IMR-90 (cell line): ENCODE data around the gene NSD2. TPM values are rescaled to one million over a fixed set of nuclear protein-coding genes. Genes with fewer than 3 reads are reported as not detected.

ENCODE experiments used
- ATAC-seq: fragments of 200-7000 bp; cut with Tn5 transposase; 2 replicates; pipeline ENCODE4 v1.9.1; 2020; ENCODE audit warnings: low read depth, mild to moderate bottlenecking, moderate library complexity
- BruUV-seq: library from RNA; stranded (reverse); fragments of 400-500 nt; replicated peaks from 2 replicates; lab custom pipeline; 2021; lab: Mats Ljungman, UMichigan
- CTCF ChIA-PET: fragments of 300-600 bp; formaldehyde crosslinking; extraction: SDS; loops from one replicate; lab custom pipeline; 2021; ENCODE audit warnings: antibody characterized with exemption; lab: Yijun Ruan, JAX
- POLR2A ChIA-PET: fragments of 300-600 bp; sonication (Branson Sonifier 250); formaldehyde crosslinking; loops from one replicate; lab custom pipeline; 2022; ENCODE audit warnings: antibody characterized with exemption; ENCODE audit not compliant: unreplicated experiment; lab: Charles Lee
- DNase-seq: peaks from one replicate; pipeline ENCODE4 v3.0.0; 2013
- H2AFZ ChIP-seq: replicated peaks from 2 replicates; pipeline ENCODE3; 2013; ENCODE audit warnings: low read length, mild to moderate bottlenecking; ENCODE audit not compliant: poor library complexity
- H2AK5ac ChIP-seq: 2 replicates; pipeline ENCODE4 v1.6.1; 2013; ENCODE audit warnings: low read depth, low read length, inconsistent platforms
- H2AK9ac ChIP-seq: replicated peaks from 2 replicates; pipeline ENCODE3; 2013; ENCODE audit warnings: mild to moderate bottlenecking, low read depth, low read length, moderate library complexity; ENCODE audit not compliant: poor library complexity
- H2BK120ac ChIP-seq: 2 replicates; pipeline ENCODE4 v1.6.1; 2013; ENCODE audit warnings: low read depth, low read length, inconsistent platforms
- H2BK15ac ChIP-seq: 3 replicates; pipeline ENCODE4 v1.6.1; 2013; ENCODE audit warnings: low read depth, low read length, inconsistent platforms
- H2BK20ac ChIP-seq: 2 replicates; pipeline ENCODE4 v1.6.1; 2013; ENCODE audit warnings: low read depth, mild to moderate bottlenecking, inconsistent platforms, low read length, moderate library complexity
- H2BK5ac ChIP-seq: 2 replicates; pipeline ENCODE4 v1.6.1; 2013; ENCODE audit warnings: mild to moderate bottlenecking, low read depth, low read length, inconsistent platforms; ENCODE audit not compliant: poor library complexity, severe bottlenecking
- H3K14ac ChIP-seq: replicated peaks from 2 replicates; pipeline ENCODE4 v1.6.1; 2013; ENCODE audit warnings: low read depth, low read length, inconsistent platforms
- H3K18ac ChIP-seq: 2 replicates; pipeline ENCODE4 v1.6.1; 2013; ENCODE audit warnings: low read depth, low read length, control low read depth
- H3K23ac ChIP-seq: 2 replicates; pipeline ENCODE4 v1.6.1; 2013; ENCODE audit warnings: low read depth, low read length, inconsistent platforms
- H3K27ac ChIP-seq: 2 replicates; pipeline ENCODE4 v1.5.1; 2013; ENCODE audit warnings: mild to moderate bottlenecking, control low read depth, low read length; ENCODE audit not compliant: insufficient read depth
- H3K27me3 ChIP-seq: 2 replicates; pipeline ENCODE4 v1.6.1; 2013; ENCODE audit warnings: low read length; ENCODE audit not compliant: control insufficient read depth, insufficient read depth
- H3K36me3 ChIP-seq: 2 replicates; pipeline ENCODE4 v1.6.1; 2013; ENCODE audit warnings: low read length, mixed read lengths; ENCODE audit not compliant: control insufficient read depth, insufficient read depth
- H3K4ac ChIP-seq: 2 replicates; pipeline ENCODE4 v1.6.1; 2013; ENCODE audit warnings: low read depth, low read length, inconsistent platforms
- H3K4me1 ChIP-seq: 2 replicates; pipeline ENCODE4 v1.6.1; 2013; ENCODE audit warnings: low read length, mixed read lengths; ENCODE audit not compliant: control insufficient read depth, insufficient read depth
- H3K4me2 ChIP-seq: 2 replicates; pipeline ENCODE4 v1.6.1; 2013; ENCODE audit warnings: low read depth, mild to moderate bottlenecking, control low read depth, low read length, moderate library complexity
- H3K4me3 ChIP-seq: 2 replicates; pipeline ENCODE4 v1.5.1; 2013; ENCODE audit warnings: low read depth, mild to moderate bottlenecking, control low read depth, low read length, moderate library complexity; ENCODE audit not compliant: insufficient read depth
- H3K56ac ChIP-seq: 2 replicates; pipeline ENCODE4 v1.6.1; 2013; ENCODE audit warnings: low read length, inconsistent platforms; ENCODE audit not compliant: insufficient read depth; ENCODE audit errors: extremely low read depth
- H3K79me1 ChIP-seq, 2 experiments: 2 replicates each; pipeline ENCODE4 v1.6.1; 2013; ENCODE audit warnings: low read length in 2 of 2, inconsistent platforms in 1 of 2, low read depth in 1 of 2
- H3K9ac ChIP-seq: 2 replicates; pipeline ENCODE4 v1.6.1; 2013; ENCODE audit warnings: low read depth, low read length, control low read depth
- H3K9me1 ChIP-seq: 2 replicates; pipeline ENCODE4 v1.6.1; 2013; ENCODE audit warnings: low read length, inconsistent platforms; ENCODE audit not compliant: insufficient read depth
- H3K9me3 ChIP-seq: 2 replicates; pipeline ENCODE4 v1.6.1; 2013; ENCODE audit warnings: low read length; ENCODE audit not compliant: control insufficient read depth, insufficient read depth
- H4K20me1 ChIP-seq: 2 replicates; pipeline ENCODE4 v1.6.1; 2013; ENCODE audit warnings: low read length, inconsistent platforms; ENCODE audit not compliant: insufficient read depth
- H4K5ac ChIP-seq: 2 replicates; pipeline ENCODE4 v1.6.1; 2013; ENCODE audit warnings: mild to moderate bottlenecking, low read depth, low read length, control low read depth
- H4K8ac ChIP-seq, 2 experiments: 2 replicates each; pipeline ENCODE4 v1.6.1; 2013; ENCODE audit warnings: low read depth in 2 of 2, low read length in 2 of 2, control low read depth in 1 of 2, inconsistent platforms in 1 of 2
- H4K91ac ChIP-seq: 2 replicates; pipeline ENCODE4 v1.6.1; 2013; ENCODE audit warnings: low read depth, low read length, inconsistent platforms; ENCODE audit not compliant: insufficient read depth
- BHLHE40 ChIP-seq: fragments of 150-350 bp; IDR thresholded peaks from 2 replicates; pipeline ENCODE4 v1.6.1; 2016; ENCODE audit warnings: mild to moderate bottlenecking, low read depth, low read length
- CEBPB ChIP-seq: IDR thresholded peaks from 2 replicates; pipeline ENCODE4 v1.6.1; 2012; ENCODE audit warnings: low read depth, low read length, improper control_type of control experiment
- CHD1 ChIP-seq: IDR thresholded peaks from 2 replicates; pipeline ENCODE4 v1.6.1; 2012; ENCODE audit warnings: low read depth, low read length, improper control_type of control experiment
- CTCF ChIP-seq: conservative IDR thresholded peaks from 2 replicates; pipeline ENCODE4 v1.5.1; 2012; ENCODE audit warnings: mild to moderate bottlenecking, low read depth, low read length, improper control_type of control experiment
- ELK1 ChIP-seq: fragments of 150-350 bp; IDR thresholded peaks from 2 replicates; pipeline ENCODE4 v1.6.1; 2016; ENCODE audit warnings: low read depth, mild to moderate bottlenecking, low read length, moderate library complexity, borderline replicate concordance
- FOS ChIP-seq: fragments of 150-350 bp; IDR thresholded peaks from 2 replicates; pipeline ENCODE4 v1.6.1; 2016; ENCODE audit warnings: low read depth, low read length
- MAFK ChIP-seq: IDR thresholded peaks from 2 replicates; pipeline ENCODE4 v1.6.1; 2012; ENCODE audit warnings: low read depth, low read length, improper control_type of control experiment
- MAZ ChIP-seq: IDR thresholded peaks from 2 replicates; pipeline ENCODE4 v1.6.1; 2012; ENCODE audit warnings: low read depth, mild to moderate bottlenecking, low read length, improper control_type of control experiment, moderate library complexity, borderline replicate concordance
- MXI1 ChIP-seq: IDR thresholded peaks from 2 replicates; pipeline ENCODE4 v1.6.1; 2012; ENCODE audit warnings: low read depth, mild to moderate bottlenecking, low read length, moderate library complexity, borderline replicate concordance
- NFE2L2 ChIP-seq: fragments of 150-350 bp; IDR thresholded peaks from 2 replicates; pipeline ENCODE4 v1.6.1; 2016; ENCODE audit warnings: low read depth, mild to moderate bottlenecking, low read length
- POLR2A ChIP-seq: IDR thresholded peaks from 2 replicates; pipeline ENCODE4 v1.6.1; 2012; ENCODE audit warnings: mild to moderate bottlenecking, low read depth, low read length
- RAD21 ChIP-seq: IDR thresholded peaks from 2 replicates; pipeline ENCODE4 v1.6.1; 2012; ENCODE audit warnings: low read length, improper control_type of control experiment
- RCOR1 ChIP-seq: IDR thresholded peaks from 2 replicates; pipeline ENCODE4 v1.6.1; 2012; ENCODE audit warnings: mild to moderate bottlenecking, low read length, improper control_type of control experiment; ENCODE audit not compliant: insufficient replicate concordance
- RFX5 ChIP-seq: IDR thresholded peaks from 2 replicates; pipeline ENCODE4 v1.8.0; 2012; ENCODE audit warnings: low read depth, mild to moderate bottlenecking, low read length, moderate library complexity
- SMC3 ChIP-seq: fragments of 150-350 bp; IDR thresholded peaks from 2 replicates; pipeline ENCODE4 v1.6.1; 2016; ENCODE audit warnings: low read depth, mild to moderate bottlenecking, antibody characterized with exemption, low read length, moderate library complexity
- USF2 ChIP-seq: fragments of 150-350 bp; IDR thresholded peaks from 2 replicates; pipeline ENCODE4 v1.6.1; 2017; ENCODE audit warnings: mild to moderate bottlenecking, antibody characterized with exemption, low read length, low read depth
- WGBS, 2 experiments: methylation state at CpG; one replicate each; pipeline versions ENCODE4 v1.1.5 to v1.1.7; 2013; ENCODE audit warnings: missing lambda C conversion rate in 2 of 2; ENCODE audit not compliant: insufficient read length in 1 of 2; ENCODE audit errors: extremely low coverage in 2 of 2; 5-methylcytosine and 5-hydroxymethylcytosine counted together
- dilution Hi-C: fragments of 300-500 bp; cut with HindIII; formaldehyde crosslinking; loops from one replicate; pipeline ENCODE4 v1.14.3; 2018; ENCODE audit warnings: low sequenced_read_pairs; ENCODE audit not compliant: unreplicated experiment
- in situ Hi-C: fragments of 300-500 bp; cut with MboI; formaldehyde crosslinking; loops from 3 replicates; pipeline ENCODE4 v1.14.3; 2019; ENCODE audit warnings: low sequenced_read_pairs, inconsistent platforms, mixed read lengths
- intact Hi-C: fragments of 100-400 bp; cut with micrococcal nuclease; formaldehyde crosslinking; loops from 2 replicates; pipeline ENCODE4 v1.10.0; 2022
- polyA plus RNA-seq, 3 experiments: library from polyadenylated mRNA; depleted of rRNA; stranded (reverse); fragments of >200 nt; gene quantifications; 2 replicates each; pipeline ENCODE4 v1.2.3, GENCODE V29; 2012; ENCODE audit warnings: low replicate concordance in 1 of 3
- total RNA-seq: library from RNA; depleted of rRNA; stranded (reverse); fragments of >200 nt; gene quantifications from 2 replicates; pipeline ENCODE4 v1.2.3, GENCODE V29; 2012

The NSD2 gene
- total and polyA plus RNA-seq, 2 of the 4 experiments (the other 2 are of a cell fraction) = 35.9 to 68.1 TPM

GRCh38 chr4:1910643-1911042 lies 39.5 kb downstream of the NSD2 start:
- CTCF ChIA-PET = interaction anchor here (0.5 to 1.3 kb wide), 4 partner anchors 8 to 121 kb away, joined by 3 to 6 read pairs (median 4); no protein-coding TSS in a partner anchor
- Histone ChIP-seq H3K27ac (no peak overlapping the region), H3K4me2 (no peak overlapping the region), H2AK9ac (no peak overlapping the region), H3K27me3 (no peaks in the 10 kb centered on the region), H3K36me3 (peaks cover 7% of the 10 kb centered on the region; the same call in 1 of the 2 replicates), H3K9me3 (no peaks in the 10 kb centered on the region), H2BK120ac (no peak overlapping the region), H2AFZ (no peak overlapping the region), H2BK20ac (no peak overlapping the region), H2BK5ac (no peak overlapping the region), H3K56ac (no peak overlapping the region), H3K79me1 (peaks cover 46 to 57% of the 10 kb centered on the region in 2 experiments), H4K91ac (no peak overlapping the region), H4K8ac (peak overlapping the region in 1 of 2 experiments; percentile 66; a peak in 2 of 4 replicates), H3K4me1 (no peaks in the 10 kb centered on the region), H3K4me3 (no peak overlapping the region), H2AK5ac (no peak overlapping the region), H3K9ac (no peak overlapping the region), H3K18ac (no peak overlapping the region), H3K14ac (no peak overlapping the region), H4K20me1 (peaks cover 46% of the 10 kb centered on the region), H2BK15ac (no peak overlapping the region), H3K9me1 (peaks cover 8% of the 10 kb centered on the region), H3K4ac (no peak overlapping the region), H3K23ac (no peak overlapping the region), H4K5ac (no peak overlapping the region; the same call in 1 of the 2 replicates)
- dilution Hi-C loops (no loop called here), in situ Hi-C loops (no loop called here), intact Hi-C loops (loop anchor here (1.0 to 5.0 kb wide), 2 partner anchors 98 to 162 kb away; no protein-coding TSS in a partner anchor)
- no TSS peak for BruUV-seq
- POLR2A ChIA-PET = no interaction called here
- ATAC-seq (peak; percentile 94), DNase-seq (peak; percentile 66)
- no peak for TF ChIP-seq MAFK
- TF ChIP-seq RAD21 = peak; percentile 80
- TF ChIP-seq RFX5 = no peak
- no peak for TF ChIP-seq POLR2A
- TF ChIP-seq USF2 = no peak
- no peak for TF ChIP-seq ELK1
- TF ChIP-seq MAZ = no peak
- no peak for TF ChIP-seq RCOR1
- no peak for TF ChIP-seq CEBPB
- TF ChIP-seq CTCF = peak; percentile 79
- TF ChIP-seq CHD1 = no peak
- TF ChIP-seq FOS = no peak
- TF ChIP-seq MXI1 = no peak
- no peak for TF ChIP-seq NFE2L2
- peak; percentile 59 for TF ChIP-seq SMC3
- TF ChIP-seq BHLHE40 = no peak
- no CpG with 5 or more reads among the region's 3 CpGs for WGBS, 2 experiments
